Activated B cell treated with CpG ODN at 0.5 μM for 24 hours (primary cell): ENCODE measurements around the gene SCYL3. TPM values are rescaled to one million over a fixed set of nuclear protein-coding genes. Genes with fewer than 3 reads are reported as not detected.

Source experiments
- ATAC-seq: fragments of 200-7000 bp; cut with Tn5 transposase; one replicate; pipeline ENCODE4 v1.10.0; 2021; ENCODE audit warnings: low read depth, mild to moderate bottlenecking, moderate library complexity
- CTCF ChIA-PET: fragments of 350-600 bp; sonication (Branson Sonifier 250); formaldehyde crosslinking; loops from one replicate; lab custom pipeline; 2021; ENCODE audit warnings: antibody characterized with exemption; lab: Charles Lee
- POLR2A ChIA-PET: fragments of 350-600 bp; sonication (Branson Sonifier 250); formaldehyde crosslinking; loops from one replicate; lab custom pipeline; 2021; ENCODE audit warnings: antibody characterized with exemption; lab: Charles Lee
- DNase-seq: peaks from one replicate; pipeline ENCODE4 v3.0.0; 2022
- H3K27ac Mint-ChIP-seq: one replicate; pipeline ENCODE4 v1.8.0; 2020; ENCODE audit warnings: mixed read lengths
- H3K27me3 Mint-ChIP-seq: one replicate; pipeline ENCODE4 v1.8.0; 2021; ENCODE audit warnings: mixed read lengths
- H3K36me3 Mint-ChIP-seq: one replicate; pipeline ENCODE4 v1.8.0; 2021; ENCODE audit warnings: low read depth, mixed read lengths
- H3K4me1 Mint-ChIP-seq: one replicate; pipeline ENCODE4 v1.8.0; 2021; ENCODE audit warnings: mixed read lengths
- H3K4me3 Mint-ChIP-seq: one replicate; pipeline ENCODE4 v1.8.0; 2020; ENCODE audit warnings: mild to moderate bottlenecking, mixed read lengths
- H3K9me3 Mint-ChIP-seq: one replicate; pipeline ENCODE4 v1.8.0; 2020; ENCODE audit warnings: mixed read lengths
- CTCF ChIP-seq: fragments of 200-600 bp; IDR thresholded peaks from one replicate; pipeline ENCODE4 v1.8.0; 2022; ENCODE audit warnings: antibody characterized with exemption, mild to moderate bottlenecking
- intact Hi-C: fragments of 100-400 bp; cut with micrococcal nuclease; formaldehyde crosslinking; loops from one replicate; pipeline ENCODE4 v1.15.1; 2024
- total RNA-seq: library from RNA; stranded (reverse); gene quantifications from 2 replicates; pipeline ENCODE4 v1.2.3, GENCODE V29; 2022

Gene SCYL3
- total RNA-seq, 1 donor from 2014 or later = 16.2 TPM

DNA sequence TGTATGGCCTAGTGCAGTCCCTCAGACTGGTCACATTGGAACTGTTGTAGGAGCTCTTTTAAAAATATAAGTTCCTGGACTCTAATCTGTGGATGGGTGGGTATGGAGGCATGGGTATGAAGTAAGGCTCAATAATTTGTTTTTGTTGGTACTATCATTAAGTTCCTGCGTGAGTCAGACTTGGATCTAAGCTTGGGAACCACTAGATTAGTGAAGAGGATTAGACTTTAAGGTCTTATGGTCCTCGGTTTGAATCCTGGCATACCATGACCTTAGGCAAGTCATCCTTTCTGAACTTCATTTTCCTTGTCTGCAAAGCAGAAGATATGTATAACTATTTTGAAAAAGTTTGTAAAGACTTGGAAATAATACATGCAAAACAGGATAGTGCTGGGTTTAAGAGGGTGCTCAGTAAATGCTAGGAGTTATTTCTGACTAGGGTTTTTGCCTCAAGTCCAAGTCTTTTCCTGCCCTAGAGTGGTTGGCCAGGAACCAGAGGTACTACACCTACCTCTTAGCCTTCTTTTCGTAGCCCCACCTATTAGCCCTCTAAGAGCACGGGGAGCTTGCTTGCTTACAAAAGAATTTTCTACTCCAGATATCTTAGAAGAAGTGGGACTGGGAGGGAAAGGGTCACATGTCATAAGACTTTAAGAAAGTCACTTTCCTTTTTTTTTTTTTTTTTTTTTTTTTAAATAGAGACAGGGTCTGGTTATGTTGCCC is 60.4 kb downstream of the SCYL3 start:
- Mint-ChIP-seq H3K27me3 (no peaks in the 10 kb centered on the region), H3K4me1 (peaks cover 6% of the 10 kb centered on the region), H3K36me3 (peaks cover 45% of the 10 kb centered on the region), H3K9me3 (no peaks in the 10 kb centered on the region), H3K27ac (no peak overlapping the region), H3K4me3 (no peak overlapping the region)
- intact Hi-C loops = no loop called here
- POLR2A ChIA-PET = interaction anchor here (0.6 kb wide), 1 partner anchor 38 kb away, joined by 3 read pairs; a partner anchor contains a TSS
- DNase-seq (no peak), ATAC-seq (no peak)
- TF ChIP-seq CTCF = no peak
- CTCF ChIA-PET = no interaction called here

DNA sequence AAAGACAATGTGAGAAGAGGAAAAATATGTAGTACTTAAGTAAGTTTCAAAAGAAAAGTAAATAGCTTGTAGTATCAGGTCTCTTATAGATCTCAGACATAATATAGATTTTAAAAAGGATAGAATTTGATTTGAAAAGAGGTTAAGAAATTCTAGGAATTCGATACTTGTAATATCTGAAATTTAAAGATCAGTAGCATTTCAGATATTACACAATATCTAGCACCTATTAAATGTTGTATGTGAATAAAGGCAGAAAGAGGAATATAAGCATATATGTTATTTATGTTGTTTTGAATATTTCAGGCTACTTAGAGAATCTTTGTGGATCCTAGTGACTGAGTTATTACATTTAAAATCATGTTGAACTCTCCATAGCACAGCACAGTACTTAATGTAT is 64.0 kb downstream of the SCYL3 start:
- CTCF ChIA-PET = no interaction called here
- POLR2A ChIA-PET = no interaction called here
- H3K27me3 Mint-ChIP-seq = no peaks in the 10 kb centered on the region

DNA sequence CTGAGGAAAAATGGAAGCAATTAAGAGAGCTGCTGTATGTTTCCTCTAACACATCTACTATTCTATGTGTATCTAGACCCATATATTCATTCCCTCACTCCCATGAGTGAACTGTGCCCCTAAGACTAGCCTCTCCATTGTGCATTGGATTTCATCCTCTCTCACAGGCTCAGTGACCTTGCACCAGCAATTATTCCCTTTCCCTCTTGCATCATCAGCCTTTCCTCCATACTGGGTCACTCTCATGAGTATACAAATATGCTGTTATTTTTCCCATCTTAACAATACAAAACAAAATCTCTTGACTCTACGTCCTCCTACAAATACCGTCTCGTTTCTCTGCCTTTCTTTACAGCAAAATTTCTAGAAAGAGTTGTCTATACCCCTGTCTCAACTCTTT is 69.5 kb downstream of the SCYL3 start:
- no peaks in the 10 kb centered on the region for H3K9me3 Mint-ChIP-seq
- CTCF ChIA-PET = no interaction called here
- intact Hi-C loops = no loop called here

More for the DNA sequence above, 64.0 kb downstream of the SCYL3 start:
- intact Hi-C loops = no loop called here
- no peaks in the 10 kb centered on the region for H3K4me1 Mint-ChIP-seq
- H3K36me3 Mint-ChIP-seq = peaks cover 43% of the 10 kb centered on the region
- no peak for TF ChIP-seq CTCF
- H3K27ac Mint-ChIP-seq = no peak overlapping the region
- ATAC-seq = no peak
- no peak overlapping the region for H3K4me3 Mint-ChIP-seq
- no peaks in the 10 kb centered on the region for H3K9me3 Mint-ChIP-seq
- no peak for DNase-seq

DNA sequence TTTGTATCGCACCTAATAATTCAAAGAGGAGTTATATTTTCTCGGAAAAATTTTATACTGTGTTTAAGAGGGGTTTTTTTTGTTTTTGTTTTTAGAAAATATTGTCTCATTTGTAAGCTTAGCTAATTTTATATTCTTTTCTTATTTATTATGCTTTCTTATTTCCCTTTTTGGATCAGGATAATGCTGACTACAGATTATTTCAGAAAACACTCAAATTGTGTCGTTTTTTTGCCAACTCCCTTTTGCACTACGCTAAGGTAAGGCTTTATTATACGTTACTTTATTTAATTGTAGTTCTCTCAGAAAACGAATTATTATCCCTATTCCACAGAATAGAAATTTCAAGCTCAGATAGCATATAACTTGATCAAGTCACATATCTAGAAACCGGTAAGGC is 72.2 kb downstream of the SCYL3 start:
- no peak for DNase-seq
- H3K9me3 Mint-ChIP-seq = no peaks in the 10 kb centered on the region
- CTCF ChIA-PET = no interaction called here

More for the DNA sequence above, 69.5 kb downstream of the SCYL3 start:
- POLR2A ChIA-PET = no interaction called here
- H3K27me3 Mint-ChIP-seq = no peaks in the 10 kb centered on the region
- peaks cover 25% of the 10 kb centered on the region for H3K36me3 Mint-ChIP-seq
- H3K4me1 Mint-ChIP-seq = no peaks in the 10 kb centered on the region
- no peak overlapping the region for H3K27ac Mint-ChIP-seq
- H3K4me3 Mint-ChIP-seq = no peak overlapping the region
- no peak for TF ChIP-seq CTCF
- DNase-seq (no peak), ATAC-seq (no peak)

DNA sequence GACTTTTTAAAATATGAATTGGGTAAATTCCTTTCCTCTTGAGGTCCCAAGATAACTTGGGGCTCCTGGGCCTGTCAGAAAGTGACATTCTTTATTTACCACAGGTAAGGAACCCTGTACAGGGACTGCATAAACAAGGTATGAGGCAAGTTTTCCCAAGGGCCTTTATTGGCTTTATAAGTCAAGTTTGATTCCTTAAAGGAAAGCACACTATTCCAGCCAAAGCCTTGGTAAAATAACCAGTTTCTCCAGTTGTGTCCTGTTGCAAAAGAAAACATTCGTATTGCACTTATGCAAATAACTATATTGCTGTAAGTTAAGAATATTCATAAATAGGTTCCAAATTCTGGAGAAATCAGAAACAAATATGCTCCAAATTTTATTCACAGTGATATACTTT is 77.1 kb downstream of the SCYL3 start:
- intact Hi-C loops = no loop called here
- Mint-ChIP-seq H3K4me1 (no peaks in the 10 kb centered on the region), H3K4me3 (no peak overlapping the region), H3K36me3 (peaks cover 6% of the 10 kb centered on the region), H3K27me3 (no peaks in the 10 kb centered on the region), H3K9me3 (no peaks in the 10 kb centered on the region), H3K27ac (no peak overlapping the region)
- ATAC-seq = no peak
- TF ChIP-seq CTCF = no peak
- CTCF ChIA-PET = no interaction called here
- POLR2A ChIA-PET = no interaction called here
- no peak for DNase-seq

More for the DNA sequence above, 72.2 kb downstream of the SCYL3 start:
- H3K4me1 Mint-ChIP-seq = no peaks in the 10 kb centered on the region
- peaks cover 18% of the 10 kb centered on the region for H3K36me3 Mint-ChIP-seq
- intact Hi-C loops = no loop called here
- H3K4me3 Mint-ChIP-seq = no peak overlapping the region
- no peak for ATAC-seq
- POLR2A ChIA-PET = no interaction called here
- no peaks in the 10 kb centered on the region for H3K27me3 Mint-ChIP-seq
- no peak for TF ChIP-seq CTCF
- no peak overlapping the region for H3K27ac Mint-ChIP-seq
